Liver (tissue), 9 donors: ENCODE measurements around the gene SAMSN1. TPM values are rescaled to one million over a fixed set of nuclear protein-coding genes. Genes with fewer than 3 reads are reported as not detected.

Experiments used
- DNase-seq: peaks from one replicate; pipeline ENCODE4 v3.0.0-alpha.2; 2017; ENCODE audit warnings: low spot score
- H3K27ac ChIP-seq, 2 donors: one replicate each; pipeline ENCODE4 v1.7.0; 2013; ENCODE audit warnings: inconsistent platforms in 2 of 2, low read length in 2 of 2, control low read depth in 1 of 2, low read depth in 1 of 2, mild to moderate bottlenecking in 1 of 2
- H3K27me3 ChIP-seq, 4 donors: one replicate each; pipeline versions ENCODE4 v1.6.1 to v1.7.0; 2013; ENCODE audit warnings: low read length in 3 of 4, inconsistent platforms in 1 of 4, mild to moderate bottlenecking in 1 of 4, moderate library complexity in 1 of 4; ENCODE audit not compliant: control insufficient read depth in 4 of 4, insufficient read depth in 4 of 4
- H3K36me3 ChIP-seq, 4 donors: one replicate each; pipeline versions ENCODE4 v1.6.1 to v1.7.0; 2013; ENCODE audit warnings: low read length in 3 of 4, mild to moderate bottlenecking in 3 of 4, low read depth in 1 of 4, moderate library complexity in 1 of 4; ENCODE audit not compliant: control insufficient read depth in 4 of 4, insufficient read depth in 3 of 4
- H3K4me1 ChIP-seq, 4 donors: one replicate each; pipeline versions ENCODE4 v1.6.1 to v1.7.0; 2013; ENCODE audit warnings: low read length in 3 of 4, mild to moderate bottlenecking in 3 of 4, moderate library complexity in 1 of 4; ENCODE audit not compliant: control insufficient read depth in 4 of 4, insufficient read depth in 4 of 4
- H3K4me3 ChIP-seq, 3 donors: one replicate each; pipeline versions ENCODE4 v1.6.1 to v1.7.0; 2013; ENCODE audit warnings: low read length in 3 of 3, control low read depth in 1 of 3, low read depth in 1 of 3, mild to moderate bottlenecking in 1 of 3
- H3K9ac ChIP-seq, 2 donors: one replicate each; pipeline ENCODE4 v1.7.0; 2013; ENCODE audit warnings: low read length in 2 of 2, mild to moderate bottlenecking in 2 of 2, moderate library complexity in 2 of 2, control low read depth in 1 of 2, low read depth in 1 of 2
- H3K9me3 ChIP-seq, 4 donors: one replicate each; pipeline versions ENCODE4 v1.6.1 to v1.7.0; 2013; ENCODE audit warnings: low read length in 3 of 4; ENCODE audit not compliant: control insufficient read depth in 4 of 4
- ATF3 ChIP-seq: IDR thresholded peaks from 2 replicates; pipeline ENCODE4 v1.6.1; 2016; ENCODE audit warnings: antibody characterized with exemption
- EGR1 ChIP-seq, 2 donors: IDR thresholded peaks; 2 replicates each; pipeline ENCODE4 v1.6.1; 2016 to 2018; ENCODE audit warnings: antibody characterized with exemption in 2 of 2, low read depth in 2 of 2
- FOXA1 ChIP-seq: IDR thresholded peaks from 2 replicates; pipeline ENCODE4 v1.6.1; 2016; ENCODE audit warnings: antibody characterized with exemption
- FOXA2 ChIP-seq: IDR thresholded peaks from 2 replicates; pipeline ENCODE4 v1.6.1; 2016; ENCODE audit warnings: antibody characterized with exemption
- GABPA ChIP-seq, 2 donors: IDR thresholded peaks in 1 of 2; conservative IDR thresholded peaks in 1 of 2; 2 replicates each; pipeline ENCODE4 v1.6.1; 2016; ENCODE audit warnings: antibody characterized with exemption in 2 of 2, mild to moderate bottlenecking in 1 of 2, moderate library complexity in 1 of 2
- HNF4A ChIP-seq, 2 donors: conservative IDR thresholded peaks; 2 replicates each; pipeline ENCODE4 v1.6.1; 2016; ENCODE audit warnings: antibody characterized with exemption in 2 of 2, mild to moderate bottlenecking in 2 of 2
- HNF4G ChIP-seq: IDR thresholded peaks from 2 replicates; pipeline ENCODE4 v1.6.1; 2016; ENCODE audit warnings: antibody characterized with exemption
- JUND ChIP-seq, 2 donors: IDR thresholded peaks; 2 replicates each; pipeline ENCODE4 v1.6.1; 2016; ENCODE audit warnings: antibody characterized with exemption in 2 of 2
- NR2F2 ChIP-seq: IDR thresholded peaks from 2 replicates; pipeline ENCODE4 v1.6.1; 2016; ENCODE audit warnings: antibody characterized with exemption
- RAD21 ChIP-seq, 2 donors: IDR thresholded peaks; 2 replicates each; pipeline ENCODE4 v1.6.1; 2016; ENCODE audit warnings: antibody characterized with exemption in 2 of 2, mild to moderate bottlenecking in 2 of 2
- RXRA ChIP-seq, 2 donors: IDR thresholded peaks; 2 replicates each; pipeline ENCODE4 v1.6.1; 2017 to 2018; ENCODE audit warnings: antibody characterized with exemption in 2 of 2, mild to moderate bottlenecking in 1 of 2
- SP1 ChIP-seq: IDR thresholded peaks from 2 replicates; pipeline ENCODE4 v1.6.1; 2018; ENCODE audit warnings: antibody characterized with exemption, mild to moderate bottlenecking
- TAF1 ChIP-seq: conservative IDR thresholded peaks from 2 replicates; pipeline ENCODE4 v1.6.1; 2016; ENCODE audit warnings: antibody characterized with exemption, mild to moderate bottlenecking
- YY1 ChIP-seq: IDR thresholded peaks from 2 replicates; pipeline ENCODE4 v1.6.1; 2016; ENCODE audit warnings: antibody characterized with exemption, mild to moderate bottlenecking
- polyA plus RNA-seq, 2 donors: library from polyadenylated mRNA; stranded (reverse) in 1 of 2; unstranded in 1 of 2; fragments of 200-250 nt in 1 of 2; fragments of >200 nt in 1 of 2; fragmentation: Nextera tagmentation in 1 of 2; extraction: Ambion mirVana in 1 of 2; gene quantifications; one replicate each; pipeline versions ENCODE4 v1.2.1 to v1.2.3, GENCODE V29; 2013 to 2015
- total RNA-seq, 2 donors: library from RNA; depleted of rRNA; stranded (reverse); fragments of >200 nt; gene quantifications; one replicate each; pipeline ENCODE4 v1.2.3, GENCODE V29; 2014
- TF ChIP-seq, protein P1 (sequence below): fragments of 150-350 bp; IDR thresholded peaks from 2 replicates; pipeline ENCODE4 v1.5.1; 2017; ENCODE audit warnings: improper control_type of control experiment, low read depth, low read length; ENCODE audit not compliant: missing input control
- TF ChIP-seq, protein P2 (sequence below): IDR thresholded peaks from 2 replicates; pipeline ENCODE4 v1.6.1; 2016; ENCODE audit warnings: antibody characterized with exemption
- TF ChIP-seq, protein P3 (sequence below): IDR thresholded peaks from 2 replicates; pipeline ENCODE4 v1.6.1; 2016; ENCODE audit warnings: antibody characterized with exemption, mild to moderate bottlenecking
- TF ChIP-seq, protein P4 (sequence below): IDR thresholded peaks from 2 replicates; pipeline ENCODE4 v1.6.1; 2016; ENCODE audit warnings: antibody characterized with exemption
- donor health status: healthy.
- donor health status: healthy.
- donor health status: healthy.
- donor health status: healthy.
- donor health status: healthy.

Gene SAMSN1
- total and polyA plus RNA-seq, 4 donors = 2.2 to 9.0 (median 3.4) TPM

DNA sequence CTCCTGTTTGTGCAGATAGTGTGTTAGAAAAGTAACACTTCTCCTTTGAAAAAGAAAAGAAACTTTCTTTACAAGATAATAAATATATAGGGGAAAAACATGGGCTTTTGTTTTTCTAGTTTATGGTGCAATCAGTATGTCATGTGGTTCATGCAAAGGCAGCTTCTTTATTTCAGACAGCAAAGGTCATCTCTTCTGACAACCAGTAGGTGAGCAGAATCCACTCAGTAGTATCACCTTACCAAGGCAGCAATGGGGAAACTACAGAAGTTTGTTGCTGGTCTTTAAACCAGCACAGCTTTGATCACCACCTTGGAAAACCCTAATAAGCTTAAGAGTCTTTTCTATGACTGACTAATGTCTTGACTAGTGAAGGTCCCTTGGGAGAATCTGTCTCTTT is 13.0 kb upstream of the SAMSN1 start:
- Histone ChIP-seq H3K27ac (no peak overlapping the region), H3K9me3 (peaks cover 0 to 10% (median 0%) of the 10 kb centered on the region in 4 donors)

More for the DNA sequence above, 13.0 kb upstream of the SAMSN1 start:
- H3K4me1 ChIP-seq = no peaks in the 10 kb centered on the region
- DNase-seq = no peak
- no peaks in the 10 kb centered on the region for H3K27me3 ChIP-seq
- H3K4me3 ChIP-seq = no peak overlapping the region
- no peaks in the 10 kb centered on the region for H3K36me3 ChIP-seq
- no peak for TF ChIP-seq RAD21 (IDR thresholded peaks at IDR 0.05)
- no peak for TF ChIP-seq GABPA (IDR thresholded peaks at IDR 0.05 in 1 of 2, conservative IDR thresholded peaks at IDR 0.05 in 1 of 2)
- TF ChIP-seq, protein P1, sequence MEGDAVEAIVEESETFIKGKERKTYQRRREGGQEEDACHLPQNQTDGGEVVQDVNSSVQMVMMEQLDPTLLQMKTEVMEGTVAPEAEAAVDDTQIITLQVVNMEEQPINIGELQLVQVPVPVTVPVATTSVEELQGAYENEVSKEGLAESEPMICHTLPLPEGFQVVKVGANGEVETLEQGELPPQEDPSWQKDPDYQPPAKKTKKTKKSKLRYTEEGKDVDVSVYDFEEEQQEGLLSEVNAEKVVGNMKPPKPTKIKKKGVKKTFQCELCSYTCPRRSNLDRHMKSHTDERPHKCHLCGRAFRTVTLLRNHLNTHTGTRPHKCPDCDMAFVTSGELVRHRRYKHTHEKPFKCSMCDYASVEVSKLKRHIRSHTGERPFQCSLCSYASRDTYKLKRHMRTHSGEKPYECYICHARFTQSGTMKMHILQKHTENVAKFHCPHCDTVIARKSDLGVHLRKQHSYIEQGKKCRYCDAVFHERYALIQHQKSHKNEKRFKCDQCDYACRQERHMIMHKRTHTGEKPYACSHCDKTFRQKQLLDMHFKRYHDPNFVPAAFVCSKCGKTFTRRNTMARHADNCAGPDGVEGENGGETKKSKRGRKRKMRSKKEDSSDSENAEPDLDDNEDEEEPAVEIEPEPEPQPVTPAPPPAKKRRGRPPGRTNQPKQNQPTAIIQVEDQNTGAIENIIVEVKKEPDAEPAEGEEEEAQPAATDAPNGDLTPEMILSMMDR = no peak
- TF ChIP-seq, protein P2, sequence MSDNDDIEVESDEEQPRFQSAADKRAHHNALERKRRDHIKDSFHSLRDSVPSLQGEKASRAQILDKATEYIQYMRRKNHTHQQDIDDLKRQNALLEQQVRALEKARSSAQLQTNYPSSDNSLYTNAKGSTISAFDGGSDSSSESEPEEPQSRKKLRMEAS = no peak
- TF ChIP-seq SP1 = no peak
- TF ChIP-seq TAF1 = no peak
- no peak for TF ChIP-seq FOXA2
- TF ChIP-seq ATF3 = no peak
- no peak for TF ChIP-seq FOXA1
- TF ChIP-seq NR2F2 = no peak
- TF ChIP-seq, protein P3, sequence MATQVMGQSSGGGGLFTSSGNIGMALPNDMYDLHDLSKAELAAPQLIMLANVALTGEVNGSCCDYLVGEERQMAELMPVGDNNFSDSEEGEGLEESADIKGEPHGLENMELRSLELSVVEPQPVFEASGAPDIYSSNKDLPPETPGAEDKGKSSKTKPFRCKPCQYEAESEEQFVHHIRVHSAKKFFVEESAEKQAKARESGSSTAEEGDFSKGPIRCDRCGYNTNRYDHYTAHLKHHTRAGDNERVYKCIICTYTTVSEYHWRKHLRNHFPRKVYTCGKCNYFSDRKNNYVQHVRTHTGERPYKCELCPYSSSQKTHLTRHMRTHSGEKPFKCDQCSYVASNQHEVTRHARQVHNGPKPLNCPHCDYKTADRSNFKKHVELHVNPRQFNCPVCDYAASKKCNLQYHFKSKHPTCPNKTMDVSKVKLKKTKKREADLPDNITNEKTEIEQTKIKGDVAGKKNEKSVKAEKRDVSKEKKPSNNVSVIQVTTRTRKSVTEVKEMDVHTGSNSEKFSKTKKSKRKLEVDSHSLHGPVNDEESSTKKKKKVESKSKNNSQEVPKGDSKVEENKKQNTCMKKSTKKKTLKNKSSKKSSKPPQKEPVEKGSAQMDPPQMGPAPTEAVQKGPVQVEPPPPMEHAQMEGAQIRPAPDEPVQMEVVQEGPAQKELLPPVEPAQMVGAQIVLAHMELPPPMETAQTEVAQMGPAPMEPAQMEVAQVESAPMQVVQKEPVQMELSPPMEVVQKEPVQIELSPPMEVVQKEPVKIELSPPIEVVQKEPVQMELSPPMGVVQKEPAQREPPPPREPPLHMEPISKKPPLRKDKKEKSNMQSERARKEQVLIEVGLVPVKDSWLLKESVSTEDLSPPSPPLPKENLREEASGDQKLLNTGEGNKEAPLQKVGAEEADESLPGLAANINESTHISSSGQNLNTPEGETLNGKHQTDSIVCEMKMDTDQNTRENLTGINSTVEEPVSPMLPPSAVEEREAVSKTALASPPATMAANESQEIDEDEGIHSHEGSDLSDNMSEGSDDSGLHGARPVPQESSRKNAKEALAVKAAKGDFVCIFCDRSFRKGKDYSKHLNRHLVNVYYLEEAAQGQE = no peak
- no peak for TF ChIP-seq EGR1 (IDR thresholded peaks at IDR 0.05; ENCODE audit: low read depth in 2 of 2)
- TF ChIP-seq, protein P4, sequence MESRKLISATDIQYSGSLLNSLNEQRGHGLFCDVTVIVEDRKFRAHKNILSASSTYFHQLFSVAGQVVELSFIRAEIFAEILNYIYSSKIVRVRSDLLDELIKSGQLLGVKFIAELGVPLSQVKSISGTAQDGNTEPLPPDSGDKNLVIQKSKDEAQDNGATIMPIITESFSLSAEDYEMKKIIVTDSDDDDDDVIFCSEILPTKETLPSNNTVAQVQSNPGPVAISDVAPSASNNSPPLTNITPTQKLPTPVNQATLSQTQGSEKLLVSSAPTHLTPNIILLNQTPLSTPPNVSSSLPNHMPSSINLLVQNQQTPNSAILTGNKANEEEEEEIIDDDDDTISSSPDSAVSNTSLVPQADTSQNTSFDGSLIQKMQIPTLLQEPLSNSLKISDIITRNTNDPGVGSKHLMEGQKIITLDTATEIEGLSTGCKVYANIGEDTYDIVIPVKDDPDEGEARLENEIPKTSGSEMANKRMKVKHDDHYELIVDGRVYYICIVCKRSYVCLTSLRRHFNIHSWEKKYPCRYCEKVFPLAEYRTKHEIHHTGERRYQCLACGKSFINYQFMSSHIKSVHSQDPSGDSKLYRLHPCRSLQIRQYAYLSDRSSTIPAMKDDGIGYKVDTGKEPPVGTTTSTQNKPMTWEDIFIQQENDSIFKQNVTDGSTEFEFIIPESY = no peak
- TF ChIP-seq HNF4A (conservative IDR thresholded peaks at IDR 0.05) = no peak
- no peak for TF ChIP-seq RXRA (IDR thresholded peaks at IDR 0.05)
- TF ChIP-seq JUND (IDR thresholded peaks at IDR 0.05) = no peak
- no peak for TF ChIP-seq YY1
- no peak for TF ChIP-seq HNF4G
- no peak overlapping the region for H3K9ac ChIP-seq
